Thyroid gland (tissue), 4 donors: ENCODE data around the gene RNU6-1. TPM values are rescaled to one million over a fixed set of nuclear protein-coding genes. Genes with fewer than 3 reads are reported as not detected.
A peak's percentile ranks its signal among the peaks of the same experiment; 100 is the strongest.

ENCODE experiments used
- DNase-seq, 2 donors: peaks; one replicate each; pipeline ENCODE4 v3.0.0-alpha.2; 2019
- H3K27ac ChIP-seq, 3 donors: fragments of 200-600 bp; sonication (generic); 1 replicate in 2 of 3; 2 replicates in 1 of 3; pipeline ENCODE4 v1.5.1; 2016 to 2019; ENCODE audit warnings: mild to moderate bottlenecking in 1 of 3, moderate library complexity in 1 of 3
- H3K27me3 ChIP-seq: fragments of 200-600 bp; sonication (generic); one replicate; pipeline ENCODE4 v1.5.1; 2019
- H3K36me3 ChIP-seq, 2 donors: fragments of 200-600 bp; sonication (generic); one replicate each; pipeline ENCODE4 v1.5.1; 2016 to 2019
- H3K4me1 ChIP-seq, 2 donors: fragments of 200-600 bp; sonication (generic); one replicate each; pipeline ENCODE4 v1.5.1; 2017 to 2019
- H3K4me3 ChIP-seq, 3 donors: fragments of 200-600 bp; sonication (generic); replicated peaks in 1 of 3; 1 replicate in 2 of 3; 2 replicates in 1 of 3; pipeline ENCODE4 v1.5.1; 2016; ENCODE audit warnings: mild to moderate bottlenecking in 1 of 3
- H3K9me3 ChIP-seq: fragments of 200-600 bp; sonication (generic); one replicate; pipeline ENCODE4 v1.5.1; 2017
- POLR2A ChIP-seq, 2 donors: fragments of 450-650 bp; IDR thresholded peaks; one replicate each; pipeline ENCODE4 v1.6.1; 2017; ENCODE audit warnings: antibody characterized with exemption in 2 of 2, mild to moderate bottlenecking in 2 of 2, moderate library complexity in 1 of 2
- WGBS, 2 donors: methylation state at CpG; one replicate each; pipeline ENCODE4 v1.1.5; 2017; 5-methylcytosine and 5-hydroxymethylcytosine counted together
- intact Hi-C: fragments of 100-400 bp; cut with DNase I; formaldehyde crosslinking; loops from one replicate; pipeline ENCODE4 v1.15.1; 2023
- total RNA-seq, 4 donors: library from RNA; depleted of rRNA; stranded (reverse); fragments of >200 nt; gene quantifications; one replicate each; pipeline ENCODE4 v1.2.3, GENCODE V29; 2016
- TF ChIP-seq, protein P1 (sequence below), 6 experiments: fragments of 200-600 bp in 3 of 6; fragments of 450-650 bp in 3 of 6; sonication (generic) in 3 of 6; IDR thresholded peaks; one replicate each; pipeline ENCODE4 v1.5.1; 2016 to 2019; ENCODE audit warnings: antibody characterized with exemption in 6 of 6, mild to moderate bottlenecking in 2 of 6, inconsistent platforms in 1 of 6, moderate library complexity in 1 of 6

The RNU6-1 gene
- total RNA-seq, 4 donors from 2014 or later, result not detected

DNA sequence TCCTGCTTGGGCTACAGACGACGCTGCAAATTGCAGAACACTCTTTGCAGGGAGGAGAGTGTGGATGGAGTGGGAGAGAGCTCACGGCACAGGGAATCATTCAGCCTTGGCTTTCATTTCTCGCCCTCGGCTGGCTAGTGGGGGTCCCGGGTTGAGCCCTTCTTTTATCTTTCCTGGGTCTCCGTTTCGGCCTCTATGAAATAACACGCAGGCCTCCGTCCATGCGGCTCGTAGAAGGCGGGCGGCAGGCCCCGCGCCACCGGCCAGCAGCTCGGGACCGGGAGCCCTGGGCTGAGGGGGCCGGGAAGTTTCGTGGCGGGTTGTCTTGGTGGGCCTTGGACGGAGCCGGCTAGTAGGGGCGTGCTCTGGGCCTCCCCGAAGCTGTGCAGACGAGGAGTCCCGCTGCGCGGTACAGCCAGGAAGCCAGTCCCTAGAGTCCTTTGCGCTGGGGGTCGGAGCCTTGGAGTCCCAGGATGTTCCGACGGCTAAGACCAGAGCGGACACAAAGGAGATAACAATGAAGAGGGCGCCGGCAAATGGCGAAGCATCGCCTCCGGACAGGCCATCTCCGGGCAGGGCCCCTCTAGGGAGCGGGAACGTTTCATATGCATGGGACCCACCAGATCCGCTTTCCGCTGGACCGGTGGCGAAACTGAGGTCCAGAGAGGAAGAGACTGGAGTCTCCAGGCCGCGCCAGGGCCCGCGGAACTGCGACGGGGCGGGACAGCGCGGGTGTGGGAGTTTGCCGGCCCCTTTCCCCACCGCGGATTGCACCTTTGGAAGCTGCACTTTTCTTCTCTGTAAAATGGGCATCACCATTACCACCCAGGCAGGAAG lies 4.3 kb downstream of the RNU6-1 start:
- Histone ChIP-seq H3K4me3 (peak overlapping the region in 2 of 3 donors; percentile 30 to 46), H3K36me3 (no peaks in the 10 kb centered on the region), H3K9me3 (no peaks in the 10 kb centered on the region), H3K27me3 (peaks cover 19% of the 10 kb centered on the region), H3K4me1 (peaks cover 31 to 57% of the 10 kb centered on the region in 2 donors), H3K27ac (peak overlapping the region in 1 of 3 donors; percentile 11)
- intact Hi-C loops, result loop anchor here (2.0 to 5.0 kb wide), 2 partner anchors 313 to 381 kb away; partner anchors contain the start of gene C15orf61
- no peak for TF ChIP-seq POLR2A (IDR thresholded peaks at IDR 0.05)
- TF ChIP-seq, protein P1, sequence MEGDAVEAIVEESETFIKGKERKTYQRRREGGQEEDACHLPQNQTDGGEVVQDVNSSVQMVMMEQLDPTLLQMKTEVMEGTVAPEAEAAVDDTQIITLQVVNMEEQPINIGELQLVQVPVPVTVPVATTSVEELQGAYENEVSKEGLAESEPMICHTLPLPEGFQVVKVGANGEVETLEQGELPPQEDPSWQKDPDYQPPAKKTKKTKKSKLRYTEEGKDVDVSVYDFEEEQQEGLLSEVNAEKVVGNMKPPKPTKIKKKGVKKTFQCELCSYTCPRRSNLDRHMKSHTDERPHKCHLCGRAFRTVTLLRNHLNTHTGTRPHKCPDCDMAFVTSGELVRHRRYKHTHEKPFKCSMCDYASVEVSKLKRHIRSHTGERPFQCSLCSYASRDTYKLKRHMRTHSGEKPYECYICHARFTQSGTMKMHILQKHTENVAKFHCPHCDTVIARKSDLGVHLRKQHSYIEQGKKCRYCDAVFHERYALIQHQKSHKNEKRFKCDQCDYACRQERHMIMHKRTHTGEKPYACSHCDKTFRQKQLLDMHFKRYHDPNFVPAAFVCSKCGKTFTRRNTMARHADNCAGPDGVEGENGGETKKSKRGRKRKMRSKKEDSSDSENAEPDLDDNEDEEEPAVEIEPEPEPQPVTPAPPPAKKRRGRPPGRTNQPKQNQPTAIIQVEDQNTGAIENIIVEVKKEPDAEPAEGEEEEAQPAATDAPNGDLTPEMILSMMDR (IDR thresholded peaks at IDR 0.05), result no peak
- WGBS, 2 donors, result 7% methylated on average over 32 to 43 of the region's 59 CpGs
- DNase-seq, result no peak

DNA sequence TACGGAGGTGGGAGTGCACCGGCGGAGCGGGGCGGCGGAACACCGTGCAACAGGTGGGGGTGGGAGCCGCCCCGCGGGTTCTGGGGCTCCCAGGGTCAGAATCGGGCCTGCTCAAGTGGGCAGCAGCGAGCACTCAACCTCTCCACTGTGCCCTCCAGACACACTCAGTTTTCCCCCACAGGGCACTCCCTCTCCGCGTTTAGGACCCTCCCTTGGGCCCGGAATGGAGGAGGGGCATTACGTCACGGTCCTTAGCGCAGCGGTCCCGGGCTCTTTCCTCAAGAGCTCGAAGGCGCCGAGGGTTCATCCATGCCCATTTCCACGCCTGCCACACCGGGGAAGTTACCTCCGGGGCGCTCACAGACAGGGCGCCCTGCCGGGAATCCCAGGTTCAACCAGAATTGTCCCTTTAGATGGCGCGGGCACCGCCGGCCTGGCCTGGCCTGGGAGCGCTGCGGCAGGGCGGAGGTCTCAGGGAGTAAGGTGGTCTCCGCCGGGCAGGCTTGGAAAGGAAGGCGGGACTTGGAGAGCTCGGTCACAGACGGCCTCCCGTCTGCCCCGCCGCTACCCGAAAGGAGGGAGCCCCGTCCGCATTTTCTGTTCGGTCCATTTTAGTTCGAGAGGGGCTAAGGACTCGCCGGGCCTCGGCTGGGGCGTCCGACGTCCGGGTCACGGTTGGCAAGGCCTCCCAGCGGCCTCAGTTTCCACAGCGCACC lies 5.1 kb downstream of the RNU6-1 start:
- Histone ChIP-seq H3K4me1 (peaks cover 31 to 59% of the 10 kb centered on the region in 2 donors), H3K27me3 (peaks cover 25% of the 10 kb centered on the region)

DNA sequence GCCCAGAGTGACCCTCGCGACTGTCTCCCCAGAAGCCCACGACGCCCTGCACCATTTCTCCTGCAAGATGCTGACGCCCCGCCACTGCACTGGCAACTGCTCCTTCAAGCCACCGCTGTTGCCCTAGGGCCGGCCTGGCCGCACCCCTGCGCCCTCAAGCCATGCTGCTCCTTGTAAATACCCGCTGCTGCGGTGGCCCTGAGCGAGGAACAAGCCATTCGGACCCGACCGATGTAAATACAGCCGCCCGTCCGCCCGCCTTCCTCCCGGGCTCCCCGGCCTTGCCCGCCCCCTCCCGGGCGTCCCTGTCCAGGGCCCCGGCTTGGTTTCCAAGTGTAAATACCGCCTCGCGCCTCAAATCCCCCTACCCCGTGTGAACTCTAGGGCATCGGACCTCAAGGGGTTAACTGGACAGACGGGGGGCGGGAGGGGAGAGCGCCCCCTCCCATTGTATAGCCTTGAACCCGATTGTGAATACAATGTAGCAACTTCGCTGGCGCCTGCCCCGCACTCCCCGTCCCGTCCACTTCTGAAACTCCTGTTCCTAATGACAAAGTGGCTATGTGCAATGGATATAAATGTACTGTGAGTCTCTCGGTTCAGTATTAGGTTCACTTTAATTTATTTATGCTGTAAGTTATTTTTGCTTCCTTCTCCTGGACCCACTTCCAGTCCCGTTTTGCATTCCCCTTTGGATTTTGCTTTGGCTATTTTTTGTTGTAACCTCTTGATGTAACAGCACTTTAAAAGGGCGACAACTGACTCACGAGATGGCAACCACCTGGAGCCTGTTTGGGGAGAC lies 5.9 kb downstream of the RNU6-1 start:
- Histone ChIP-seq H3K27ac (no peak overlapping the region), H3K36me3 (no peaks in the 10 kb centered on the region), H3K4me3 (peak overlapping the region in 1 of 3 donors; percentile 30), H3K27me3 (peaks cover 31% of the 10 kb centered on the region), H3K4me1 (peaks cover 37 to 60% of the 10 kb centered on the region in 2 donors), H3K9me3 (no peaks in the 10 kb centered on the region)
- intact Hi-C loops, result loop anchor here (2.0 kb wide), 1 partner anchor 379 kb away; no protein-coding TSS in a partner anchor
- TF ChIP-seq, protein P1 (IDR thresholded peaks at IDR 0.05), result peak in 5 of 6 experiments; percentile 16 to 48 (median 27)
- TF ChIP-seq POLR2A (IDR thresholded peaks at IDR 0.05), result no peak
- 4 to 6% methylated on average over 12 to 31 of the region's 44 CpGs for WGBS, 2 donors
- peak; percentile 40 to 42 for DNase-seq

More for the DNA sequence above, 5.1 kb downstream of the RNU6-1 start:
- WGBS, 2 donors, result 2 to 3% methylated on average over 25 to 29 of the region's 59 CpGs
- no peak overlapping the region for H3K27ac ChIP-seq
- no peaks in the 10 kb centered on the region for H3K9me3 ChIP-seq
- peak overlapping the region in 2 of 3 donors; percentile 30 to 46 for H3K4me3 ChIP-seq
- intact Hi-C loops, result loop anchor here (2.0 to 5.0 kb wide), 2 partner anchors 312 to 380 kb away; partner anchors contain the start of gene C15orf61
- DNase-seq, result peak in 1 of 2 donors; percentile 45
- no peaks in the 10 kb centered on the region for H3K36me3 ChIP-seq
- no peak for TF ChIP-seq POLR2A (IDR thresholded peaks at IDR 0.05)
- TF ChIP-seq, protein P1 (IDR thresholded peaks at IDR 0.05), result no peak

DNA sequence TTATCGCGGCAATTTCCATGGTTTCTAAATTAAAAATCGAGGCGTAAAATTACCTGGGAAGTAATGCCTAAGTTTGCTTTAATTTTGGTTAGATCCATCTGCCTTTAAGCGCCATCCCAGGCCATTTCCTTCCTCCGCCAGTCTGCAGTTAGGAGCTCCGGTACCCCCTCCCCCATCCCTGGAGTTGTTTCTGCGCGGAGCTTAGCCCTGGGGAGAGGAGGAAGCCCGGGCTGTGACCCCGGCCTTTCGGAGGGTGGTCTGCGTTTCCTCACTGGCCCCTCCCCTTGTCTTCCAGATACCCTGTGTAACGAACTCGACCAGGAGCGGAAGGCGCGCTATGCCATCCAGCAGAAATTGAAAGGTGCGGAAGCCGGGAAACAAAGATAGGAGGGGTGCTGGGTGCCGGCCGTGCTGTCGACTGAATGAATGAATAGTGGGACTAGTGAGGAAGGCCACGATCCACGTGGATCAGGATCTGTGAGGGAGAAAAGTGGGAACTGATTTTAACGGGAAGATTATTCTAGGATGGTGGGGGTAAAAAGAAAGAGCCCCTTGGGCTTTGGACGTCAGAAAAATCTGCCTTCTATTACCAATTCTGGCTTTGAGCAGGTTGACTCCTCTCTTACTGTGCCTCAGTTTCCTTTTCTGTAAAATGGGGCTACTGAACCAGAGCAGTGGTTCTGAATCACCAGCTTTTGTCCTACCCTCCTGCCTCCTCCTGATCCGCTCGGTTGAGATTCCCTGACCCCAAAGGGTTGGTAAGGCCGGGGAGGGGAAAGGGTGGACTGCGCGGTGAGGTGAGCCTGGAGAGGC lies 6.7 kb downstream of the RNU6-1 start:
- no peak for TF ChIP-seq POLR2A (IDR thresholded peaks at IDR 0.05)
- TF ChIP-seq, protein P1 (IDR thresholded peaks at IDR 0.05), result no peak
- Histone ChIP-seq H3K4me3 (peak overlapping the region in 1 of 3 donors; percentile 9), H3K4me1 (peaks cover 45 to 61% of the 10 kb centered on the region in 2 donors), H3K9me3 (no peaks in the 10 kb centered on the region), H3K36me3 (no peaks in the 10 kb centered on the region), H3K27ac (no peak overlapping the region), H3K27me3 (peaks cover 39% of the 10 kb centered on the region)
- no peak for DNase-seq
- 8 to 11% methylated on average over 31 to 32 of the region's 32 CpGs for WGBS, 2 donors
- intact Hi-C loops, result no loop called here
